GM18508 (cell line): ENCODE data around the gene LENG8.
A peak's percentile ranks its signal among the peaks of the same experiment; 100 is the strongest.
"Not testable (repeated sequence)": the region's sequence is repeated elsewhere in the genome, so short reads cannot be mapped to it uniquely, and the experiment has no call there.

ENCODE experiments used
- ATAC-seq: cut with Tn5 transposase; IDR thresholded peaks from one replicate; pipeline ENCODE4 v1.9.1; 2021; ENCODE audit warnings: moderate number of reproducible peaks; ENCODE audit not compliant: insufficient read depth, unreplicated experiment

Gene LENG8

GRCh38 chr19:54459282-54460229, 10.6 kb downstream of the LENG8 start:
- no peak for ATAC-seq

DNA sequence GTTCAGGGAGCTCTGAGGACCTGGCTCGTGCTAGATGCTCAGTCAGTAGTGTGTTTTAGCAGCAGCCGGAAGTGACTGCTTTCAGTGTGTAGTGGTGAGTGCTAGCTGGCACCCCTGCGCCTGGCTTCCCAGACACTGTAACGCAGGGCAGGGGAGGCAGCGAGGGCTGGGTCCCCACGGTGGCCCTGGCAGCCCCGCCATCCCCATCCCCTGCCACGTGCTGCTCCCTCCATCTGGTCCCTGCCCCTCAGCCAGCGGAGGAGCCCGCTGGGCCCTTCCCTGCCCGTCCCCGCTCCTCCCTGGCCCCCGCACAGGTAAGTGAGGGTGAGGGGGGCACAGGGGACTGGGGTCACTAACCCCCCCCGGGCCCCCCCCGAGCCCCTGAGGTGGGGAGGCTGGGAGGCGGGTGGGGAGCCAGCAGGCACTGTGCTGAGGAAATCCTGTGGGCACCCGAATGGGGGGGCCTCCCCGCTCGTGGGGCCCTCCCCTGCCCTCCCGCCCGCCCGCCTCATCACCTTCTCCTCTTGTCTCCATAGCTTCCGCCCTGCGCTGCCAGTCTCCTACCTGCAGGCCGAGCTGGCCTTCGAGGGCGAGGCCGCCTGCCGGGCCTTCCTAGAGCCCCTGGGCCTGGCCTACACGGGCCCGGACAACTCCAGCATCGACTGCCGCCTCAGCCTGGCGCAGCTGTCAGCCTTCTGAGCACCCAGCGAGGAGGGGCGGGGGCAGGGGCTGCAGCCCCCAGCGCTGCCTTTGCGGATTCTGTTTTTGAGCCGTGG, 11.4 kb downstream of the LENG8 start:
- no peak for ATAC-seq

- ATAC-seq, result no peak
These were observed 12.2 kb downstream of the LENG8 start for GRCh38 chr19:54461210-54461609.

DNA sequence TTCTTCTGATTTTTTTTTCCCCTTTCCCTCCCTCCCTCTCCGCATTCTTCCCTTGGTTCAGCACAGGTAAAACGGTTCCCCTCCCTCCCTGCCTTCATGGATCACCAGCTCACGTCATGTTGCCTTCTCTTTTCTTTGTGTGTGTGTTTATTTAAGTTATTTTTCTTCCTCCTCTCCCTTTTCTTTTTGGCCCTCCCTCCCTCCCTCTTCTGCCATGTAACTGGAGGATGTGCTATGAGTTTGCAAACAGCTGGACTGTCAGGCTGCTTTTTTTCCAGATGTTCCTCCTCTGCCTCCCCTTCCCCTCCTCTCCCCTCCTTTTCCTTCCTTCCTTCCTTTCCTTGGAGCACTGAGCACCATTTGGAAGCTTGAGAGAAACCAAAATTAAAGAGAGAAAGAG, 12.6 kb downstream of the LENG8 start:
- ATAC-seq, result no peak

- ATAC-seq, result no peak
These were observed 13.2 kb downstream of the LENG8 start for GRCh38 chr19:54462047-54462654.

GRCh38 chr19:54462655-54463530, 13.9 kb downstream of the LENG8 start:
- no peak for ATAC-seq

- ATAC-seq, result peak; percentile 35
These were observed 14.6 kb downstream of the LENG8 start, which contains the start of gene LENG9 for GRCh38 chr19:54463531-54464043. Gene LENG9, minus strand, starts transcription at chr19:54463778. Its CDS starts 252 bp downstream, at chr19:54463526.

DNA sequence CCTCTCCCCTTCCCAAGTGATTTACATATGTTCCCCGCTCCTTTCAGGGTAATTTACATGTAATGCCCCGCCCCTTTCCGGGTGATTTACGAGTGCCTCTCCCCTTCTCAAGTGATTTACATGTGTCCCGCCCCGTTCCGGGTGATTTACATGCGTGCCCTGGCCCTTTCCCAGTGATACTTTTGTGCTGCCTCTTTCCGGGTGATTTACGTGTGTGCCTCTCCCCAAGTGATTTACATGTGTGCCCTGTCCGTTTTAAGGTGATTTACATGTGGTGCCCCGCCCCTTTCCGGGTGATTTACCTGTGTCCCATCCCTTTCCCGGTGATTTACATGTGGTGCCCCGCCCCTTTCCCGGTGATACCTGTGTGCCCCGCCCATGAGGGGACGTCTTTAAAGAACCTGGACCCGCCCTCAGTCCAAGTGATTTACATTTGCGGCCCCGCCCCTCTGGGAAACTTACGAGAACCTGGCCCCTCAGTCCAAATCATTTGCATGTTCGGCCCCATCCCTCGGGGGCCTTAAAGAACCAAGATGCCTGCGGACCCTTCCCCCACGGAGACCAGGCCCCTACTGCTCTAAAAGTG, 15.1 kb downstream of the LENG8 start:
- ATAC-seq, result peak; percentile 26

DNA sequence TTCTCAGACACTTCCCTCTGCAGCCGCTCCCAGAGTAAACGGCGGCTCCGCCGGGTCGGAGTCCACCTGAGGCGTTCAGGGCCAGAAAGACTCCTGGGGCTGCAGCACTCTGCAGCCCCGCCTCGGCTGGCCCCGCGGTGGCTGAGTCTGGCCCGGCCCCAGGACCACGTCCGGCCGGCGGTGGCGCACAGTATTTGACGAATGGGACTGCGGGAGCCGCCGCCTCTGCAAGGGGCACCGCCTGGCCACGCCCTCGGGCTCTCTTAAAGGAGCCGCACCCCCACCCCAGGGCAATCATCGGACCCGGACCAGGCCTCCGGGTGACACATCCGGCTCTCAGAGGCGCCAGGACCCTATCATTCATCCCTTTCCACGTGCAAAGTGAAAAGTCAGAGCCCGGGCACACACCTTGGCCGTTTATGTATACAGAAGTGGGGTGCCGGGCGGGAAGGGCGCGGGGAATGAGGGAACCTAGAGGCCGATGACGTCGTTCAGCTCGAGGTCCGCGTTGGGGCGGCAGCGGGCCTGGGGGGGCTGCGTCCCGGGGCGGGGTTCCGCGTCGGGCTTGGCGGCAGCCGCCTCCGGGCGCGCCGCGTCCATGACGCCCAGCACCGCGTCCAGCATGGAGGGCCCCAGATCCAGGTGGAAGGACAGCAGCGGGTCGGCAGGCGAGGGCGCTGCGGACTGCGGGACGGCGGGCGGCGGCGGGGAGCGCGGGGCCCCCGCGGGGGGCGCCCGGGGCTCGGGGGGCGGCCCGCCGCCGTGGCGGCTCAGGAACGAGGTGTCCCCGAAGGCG, 15.8 kb downstream of the LENG8 start:
- ATAC-seq, result peak; percentile 28

- no peak for ATAC-seq
These were observed 16.6 kb downstream of the LENG8 start for GRCh38 chr19:54465426-54466109.

- ATAC-seq, result not testable (repeated sequence)
These were observed 17.1 kb downstream of the LENG8 start for GRCh38 chr19:54466110-54466480.

- ATAC-seq, result no peak
These were observed 20.5 kb downstream of the LENG8 start for GRCh38 chr19:54469496-54469934.

DNA sequence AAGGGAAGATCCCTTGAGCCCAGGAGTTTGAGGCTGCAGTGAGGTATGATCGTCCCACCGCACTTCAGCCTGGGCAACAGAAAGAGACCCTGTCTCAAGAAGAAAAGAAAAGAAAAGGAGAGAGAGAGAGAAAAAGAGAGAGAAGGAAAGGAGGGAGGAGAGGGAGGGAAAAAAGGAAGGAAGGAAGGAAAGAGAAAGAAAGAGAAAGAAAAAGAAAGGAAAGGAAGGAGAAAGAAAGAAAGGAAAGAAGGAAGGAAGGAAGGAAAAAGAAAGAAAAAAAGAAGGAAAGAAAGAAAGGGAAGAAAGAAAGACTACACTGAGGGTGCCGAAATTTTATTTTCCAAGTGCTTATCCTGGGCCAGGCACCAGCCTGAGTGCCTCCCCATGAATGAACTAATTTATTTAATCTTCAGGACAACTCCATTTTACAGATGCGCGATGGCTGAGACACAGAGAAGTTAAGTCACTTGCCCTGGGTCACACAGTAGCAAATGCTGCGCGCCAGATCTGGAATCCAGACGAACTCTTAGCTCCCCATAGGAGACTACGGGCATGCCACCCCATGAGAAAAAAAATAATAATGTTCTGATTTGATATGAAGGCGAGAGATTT, 21.4 kb downstream of the LENG8 start:
- no peak for ATAC-seq

DNA sequence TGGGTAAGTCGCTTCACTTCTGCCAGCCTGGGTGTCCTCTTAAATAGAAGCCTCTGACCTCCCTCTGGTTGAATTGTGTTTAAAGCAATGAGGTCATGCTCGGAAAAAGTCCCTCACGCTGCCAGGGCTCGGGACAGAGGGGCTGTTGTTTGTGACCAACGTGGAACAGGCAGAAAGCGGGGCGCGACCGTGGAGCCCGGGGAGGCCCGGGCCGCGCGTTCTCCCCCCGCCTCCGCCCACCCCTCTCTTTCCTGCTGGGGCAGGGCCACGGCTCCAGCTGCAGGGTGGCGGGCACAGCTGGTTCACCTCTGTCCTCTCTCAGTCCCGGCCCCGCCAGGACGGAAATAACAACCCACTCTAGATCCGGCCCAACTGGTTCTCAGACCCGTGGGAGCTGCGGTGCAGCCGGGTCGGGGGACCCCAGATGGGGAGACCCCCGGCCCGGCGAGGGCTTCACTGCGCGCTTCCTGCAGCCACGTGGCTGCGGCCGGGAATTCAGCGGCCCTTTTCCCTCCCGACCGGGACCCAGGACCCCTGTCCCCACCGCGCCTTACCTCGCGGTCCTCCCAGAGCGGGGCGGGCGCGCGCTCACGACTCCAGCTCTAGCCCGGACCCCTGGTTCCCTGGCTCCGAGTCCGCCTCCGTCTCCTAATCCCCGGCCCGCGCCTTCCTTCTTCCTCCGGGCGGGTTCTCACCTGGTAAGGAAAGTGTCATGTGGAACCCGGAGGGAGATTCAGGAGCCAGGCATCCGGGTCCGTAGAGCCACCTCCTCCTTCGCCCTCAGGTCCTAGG, 22.2 kb downstream of the LENG8 start:
- no peak for ATAC-seq

DNA sequence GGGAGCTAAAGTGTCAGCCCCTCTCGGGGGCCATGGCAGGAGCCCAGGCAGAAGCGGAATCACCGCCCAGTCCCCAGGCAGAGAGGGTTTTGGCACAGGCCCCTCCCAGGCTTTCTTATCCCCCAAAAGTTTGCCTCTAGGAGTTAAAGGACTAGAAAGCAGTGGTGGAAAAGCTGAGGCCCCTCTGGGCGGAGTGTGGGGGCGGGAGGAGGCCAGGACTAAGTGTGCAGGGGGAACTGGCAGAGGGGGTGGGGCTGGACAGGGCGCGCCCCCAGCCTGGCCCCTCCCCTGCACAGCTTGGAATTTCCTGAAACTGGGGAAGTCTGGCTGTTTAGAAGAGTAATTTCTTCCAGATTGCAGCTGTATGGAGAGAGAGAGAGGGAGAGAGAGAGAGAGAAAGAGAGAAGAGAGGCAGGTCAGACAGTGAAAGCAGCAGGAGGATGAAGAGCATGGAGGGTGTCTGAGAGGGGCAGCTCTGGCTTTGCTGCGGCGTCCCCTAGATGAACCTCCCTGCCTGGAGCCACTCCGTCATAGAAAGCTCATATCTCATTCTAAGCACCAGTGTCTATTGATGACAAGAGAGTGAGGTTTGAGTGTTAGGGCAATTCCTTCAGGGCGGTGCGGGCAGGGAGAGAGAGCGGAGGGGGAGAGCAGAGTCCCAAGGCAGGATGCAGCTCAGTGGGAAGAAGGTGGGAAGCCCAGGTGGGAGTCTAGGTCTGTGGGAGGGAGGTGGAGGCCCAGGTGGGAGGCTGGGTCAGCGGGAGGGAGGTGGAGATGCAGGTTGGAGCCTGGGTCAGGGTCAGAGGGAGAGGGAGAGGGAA, 24.3 kb downstream of the LENG8 start, which contains the start of gene CDC42EP5:
TSS of gene CDC42EP5 (minus strand) at position 226 of the 821 bp plus-strand sequence. CDS start 7,749 bp downstream, outside the sequence.
- no peak for ATAC-seq

DNA sequence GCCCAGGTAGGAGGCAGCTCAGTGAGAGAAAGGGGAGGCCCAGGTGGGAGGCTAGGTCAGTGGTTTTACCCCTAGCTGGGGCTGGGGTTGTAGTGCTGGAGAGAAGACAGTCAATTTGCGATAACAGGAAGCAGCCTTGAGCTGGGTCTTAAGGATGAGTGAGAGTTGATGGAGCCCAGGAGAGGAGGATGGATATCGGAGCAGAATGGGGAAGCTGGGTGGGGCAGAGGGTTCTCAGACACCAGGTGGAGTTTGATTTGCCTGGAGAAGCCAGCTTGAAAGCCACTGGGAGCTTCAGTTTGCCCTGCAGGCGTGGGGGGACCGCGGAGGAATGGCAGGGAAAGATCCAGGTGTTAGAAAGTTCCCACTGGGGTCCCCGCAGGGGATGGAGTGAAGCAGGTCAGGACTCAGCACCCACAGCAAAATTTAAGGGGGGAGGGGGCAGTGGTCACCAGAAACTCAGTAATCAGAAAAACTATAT, 24.9 kb downstream of the LENG8 start:
- ATAC-seq, result no peak
